Dermis blood vessel endothelial cell (primary cell): ENCODE results near the gene CD209. TPM values are rescaled to one million over a fixed set of nuclear protein-coding genes. Genes with fewer than 3 reads are reported as not detected.

Experiments used
- DNase-seq: peaks from one replicate; pipeline ENCODE4 v3.0.0; 2010
- total RNA-seq: library from RNA; depleted of rRNA; stranded (reverse); fragments of >200 nt; gene quantifications from 2 replicates; pipeline ENCODE4 v1.2.3, GENCODE V29; 2014

Gene CD209
- total RNA-seq, 1 donor from 2014 or later = not detected

GRCh38 chr19:7704280-7705060 is 42.9 kb downstream of the CD209 start:
- DNase-seq = no peak

GRCh38 chr19:7703332-7703731 is 44.0 kb downstream of the CD209 start:
- DNase-seq = no peak

- no peak for DNase-seq
Measured at GRCh38 chr19:7701654-7702457, 45.5 kb downstream of the CD209 start, which contains the start of gene FCER2. TSS of gene FCER2 (minus strand) at chr19:7702131. CDS start at chr19:7699760, 2,371 bp downstream.

GRCh38 chr19:7701049-7701653 is 46.2 kb downstream of the CD209 start:
- DNase-seq = no peak

- DNase-seq = no peak
Measured at GRCh38 chr19:7699417-7700401, 47.6 kb downstream of the CD209 start.

GRCh38 chr19:7699003-7699402 is 48.3 kb downstream of the CD209 start:
- DNase-seq = no peak

- no peak for DNase-seq
Measured at GRCh38 chr19:7698583-7698982, 48.8 kb downstream of the CD209 start.

- no peak for DNase-seq
Measured at GRCh38 chr19:7697721-7698287, 49.5 kb downstream of the CD209 start.

- DNase-seq = no peak
Measured at GRCh38 chr19:7694499-7694898, 52.8 kb downstream of the CD209 start.

GRCh38 chr19:7692417-7693088 is 54.8 kb downstream of the CD209 start:
- no peak for DNase-seq

- no peak for DNase-seq
Measured at GRCh38 chr19:7691497-7691896, 55.8 kb downstream of the CD209 start.

GRCh38 chr19:7690779-7691258 is 56.5 kb downstream of the CD209 start:
- DNase-seq = no peak

Other genes starting within 250 kb of the CD209 start
- 20.9 and 36.6 TPM in 2 replicates for gene ZNF358, start 231.4 kb downstream of the CD209 start, total RNA-seq
- gene MCOLN1, start 224.9 kb downstream of the CD209 start, total RNA-seq = 2.7 and 3.7 TPM in 2 replicates
- gene PNPLA6, start 211.8 kb downstream of the CD209 start, total RNA-seq = 107 and 192 TPM in 2 replicates
- under 0.01 and 0.19 TPM in 2 replicates for gene CAMSAP3, start 151.7 kb downstream of the CD209 start, total RNA-seq
- 25.2 and 52.9 TPM in 2 replicates for gene XAB2, start 118.0 kb downstream of the CD209 start, total RNA-seq
- gene PET100, start 117.7 kb downstream of the CD209 start, total RNA-seq = 12.7 and 24.7 TPM in 2 replicates
- gene PCP2, start 113.8 kb downstream of the CD209 start, total RNA-seq = not detected in 2 replicates
- gene STXBP2, start 110.4 kb downstream of the CD209 start, total RNA-seq = 30.8 and 67.1 TPM in 2 replicates
- gene RETN, start 78.5 kb downstream of the CD209 start, total RNA-seq = not detected in 2 replicates
- gene MCEMP1, start 70.4 kb downstream of the CD209 start, total RNA-seq = not detected in 2 replicates
- 69.9 and 97.4 TPM in 2 replicates for gene TRAPPC5, start 66.7 kb downstream of the CD209 start, total RNA-seq
- gene FCER2, start 45.4 kb downstream of the CD209 start, total RNA-seq = not detected in 2 replicates
- gene CLEC4G, start 15.4 kb downstream of the CD209 start, total RNA-seq = not detected in 2 replicates
- 5.6 and 25.2 TPM in 2 replicates for gene CLEC4M, start 15.7 kb upstream of the CD209 start, total RNA-seq
- 12.6 and 16.5 TPM in 2 replicates for gene EVI5L, start 82.7 kb upstream of the CD209 start, total RNA-seq
- not detected in 2 replicates for gene PRR36, start 126.9 kb upstream of the CD209 start, total RNA-seq
- gene LRRC8E, start 141.0 kb upstream of the CD209 start, total RNA-seq = 0.51 TPM in 2 replicates
- 10.4 and 18.8 TPM in 2 replicates for gene MAP2K7, start 156.3 kb upstream of the CD209 start, total RNA-seq
- 0.19 TPM in 1 of 2 replicates, not detected in the other for gene TGFBR3L, start 167.3 kb upstream of the CD209 start, total RNA-seq
- gene SNAPC2, start 172.8 kb upstream of the CD209 start, total RNA-seq = 14.1 and 14.3 TPM in 2 replicates
- gene CTXN1, start 178.6 kb upstream of the CD209 start, total RNA-seq = 4.6 and 4.9 TPM in 2 replicates
- 44.0 and 53.4 TPM in 2 replicates for gene TIMM44, start 196.1 kb upstream of the CD209 start, total RNA-seq